Raji (cell line): ENCODE data around the gene USE1.

Experiments
- POLR2A ChIP-seq: IDR thresholded peaks from 2 replicates; pipeline ENCODE4 v1.6.1; 2011; ENCODE audit warnings: low read depth, low read length, control low read depth; ENCODE audit not compliant: insufficient read depth

Gene USE1

GRCh38 chr19:17215127-17215971 is at the start of gene USE1:
TSS of gene USE1 (plus strand) at chr19:17215357. CDS start at chr19:17215406, 49 bp downstream.
- TF ChIP-seq POLR2A, result peak; percentile 73

DNA sequence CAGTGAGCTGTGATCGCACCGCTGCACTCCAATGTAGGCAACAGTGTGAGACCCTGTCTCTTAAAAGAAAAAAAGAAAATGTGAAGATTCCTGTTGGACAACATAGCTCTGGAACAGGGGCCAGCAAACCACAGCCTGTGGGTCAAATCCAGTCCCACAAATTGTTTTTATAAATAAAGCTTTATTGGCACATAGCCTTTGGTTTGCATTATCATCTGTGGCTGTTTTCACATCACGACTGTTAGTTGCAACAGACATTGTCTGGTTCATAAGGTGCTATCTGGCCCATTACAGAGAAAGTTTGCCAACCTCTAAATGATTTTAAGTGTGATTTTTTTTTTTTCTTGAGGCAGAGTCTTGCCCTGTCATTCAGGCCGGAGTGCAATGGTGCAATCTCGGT is 49.4 kb upstream of the USE1 start:
- TF ChIP-seq POLR2A, result no peak

DNA sequence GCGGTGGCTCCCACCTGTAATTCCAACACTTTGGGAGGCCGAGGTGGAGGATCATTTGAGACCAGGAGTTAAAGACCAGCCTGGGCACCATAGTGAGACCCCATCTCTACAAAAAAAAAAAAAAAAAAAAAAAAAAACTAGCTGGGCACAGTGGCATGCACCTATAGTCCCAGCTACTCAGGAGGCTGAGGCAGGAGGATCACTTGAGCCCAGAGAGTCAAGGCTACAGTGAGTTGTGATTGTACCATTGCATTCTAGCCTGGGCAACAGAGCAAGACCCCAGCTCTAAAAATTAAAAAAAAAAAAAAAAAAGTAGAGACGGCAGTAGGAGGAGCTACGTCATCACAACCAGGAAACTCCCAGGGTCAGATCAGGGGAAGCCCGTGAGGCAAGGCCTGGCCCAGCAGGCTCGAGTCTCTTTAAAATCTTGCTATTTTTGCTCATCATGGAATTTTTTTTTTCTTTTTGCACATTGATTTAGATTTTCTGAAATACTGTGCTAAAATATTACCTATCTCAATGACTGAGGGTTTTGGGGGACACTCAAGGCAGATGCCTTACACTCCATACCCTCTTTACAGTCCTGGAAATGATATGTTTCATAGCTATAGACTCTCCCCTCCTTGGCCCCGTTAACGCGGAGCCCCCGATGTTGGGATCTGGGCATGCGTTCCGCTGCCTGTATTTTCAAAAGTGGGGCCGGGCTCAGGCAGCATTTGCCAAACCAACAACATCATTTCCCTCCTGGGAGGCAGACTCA is 44.4 kb upstream of the USE1 start:
- TF ChIP-seq POLR2A, result no peak

DNA sequence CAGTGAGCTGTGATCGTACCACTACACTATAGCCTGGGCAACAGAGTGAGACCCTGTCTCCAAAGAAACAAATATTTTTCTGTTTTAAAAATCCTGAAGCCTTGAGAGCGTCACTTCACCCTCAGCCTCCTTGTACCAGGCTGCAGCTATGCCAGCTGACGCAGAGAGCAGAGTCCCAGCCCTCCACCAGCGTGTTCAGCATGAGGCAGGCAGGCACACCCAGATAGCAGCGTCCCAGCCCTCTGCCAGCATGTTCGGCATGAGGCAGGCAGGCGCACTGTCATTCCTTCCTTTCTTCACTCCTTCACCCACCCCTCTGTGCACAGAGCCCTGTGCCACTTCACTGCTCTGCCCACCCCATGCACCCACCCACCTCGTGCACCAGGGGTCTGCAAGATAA is 43.3 kb upstream of the USE1 start:
- TF ChIP-seq POLR2A, result no peak

- no peak for TF ChIP-seq POLR2A
These were observed 42.4 kb upstream of the USE1 start for GRCh38 chr19:17172624-17173345.

- no peak for TF ChIP-seq POLR2A
These were observed 36.9 kb upstream of the USE1 start for GRCh38 chr19:17178291-17178690.

DNA sequence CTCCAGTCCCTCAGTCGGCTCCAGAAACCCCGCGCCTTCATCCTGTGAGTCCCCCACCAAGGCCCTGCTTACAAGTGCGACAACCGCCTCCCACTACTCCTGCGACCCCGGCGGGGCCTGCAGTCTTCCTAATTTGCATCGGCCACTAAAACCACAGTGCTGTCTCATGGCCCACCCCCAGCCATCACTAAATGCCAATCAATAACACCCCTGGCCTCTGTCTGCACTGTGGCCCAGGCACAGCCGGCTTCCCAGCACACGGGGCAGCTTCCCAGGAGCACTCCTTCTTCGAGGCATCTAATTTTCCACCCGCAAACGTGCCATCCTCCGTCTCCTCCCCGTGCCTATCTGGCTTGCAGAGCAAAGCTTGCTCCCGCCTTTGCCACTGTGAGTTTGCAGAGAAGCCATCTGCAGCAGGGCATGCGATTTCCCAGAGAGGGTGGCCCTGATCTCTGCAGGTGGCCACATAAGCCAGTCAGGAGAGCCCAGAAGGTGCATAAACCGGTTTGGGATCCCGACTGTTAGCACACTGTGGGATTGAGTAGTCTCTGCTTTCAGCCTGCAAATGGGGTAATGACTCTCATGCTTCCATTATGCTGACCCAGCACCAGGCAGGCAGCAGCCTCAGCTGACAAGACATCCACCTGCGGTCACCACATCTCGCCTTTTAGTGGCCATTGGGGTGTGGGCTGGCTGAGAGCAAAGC is 34.0 kb upstream of the USE1 start:
- TF ChIP-seq POLR2A, result no peak

DNA sequence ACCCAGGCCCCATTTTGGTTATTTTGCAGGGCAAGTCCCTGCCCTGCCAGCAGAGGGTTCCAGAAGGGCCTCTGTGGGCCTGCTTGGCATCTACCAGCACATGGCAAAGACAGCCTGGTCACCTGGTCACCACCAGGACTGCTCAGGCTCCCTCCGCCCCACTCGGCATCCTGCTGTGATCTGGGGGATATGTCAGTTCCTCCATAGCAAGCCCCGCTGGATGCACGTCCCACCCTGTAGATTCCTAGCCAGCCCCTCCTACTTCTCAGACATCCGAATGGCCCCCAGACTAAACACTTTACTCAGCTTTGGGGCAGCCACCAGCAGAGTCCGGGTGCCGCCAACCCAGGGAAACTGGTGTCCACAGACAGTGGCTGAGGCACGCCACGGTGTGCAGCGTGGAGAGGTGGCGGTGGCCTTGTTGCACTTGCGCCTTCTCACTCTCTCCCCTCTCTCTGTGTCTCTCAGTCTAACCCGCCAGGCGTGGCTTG is 31.8 kb upstream of the USE1 start:
- no peak for TF ChIP-seq POLR2A

DNA sequence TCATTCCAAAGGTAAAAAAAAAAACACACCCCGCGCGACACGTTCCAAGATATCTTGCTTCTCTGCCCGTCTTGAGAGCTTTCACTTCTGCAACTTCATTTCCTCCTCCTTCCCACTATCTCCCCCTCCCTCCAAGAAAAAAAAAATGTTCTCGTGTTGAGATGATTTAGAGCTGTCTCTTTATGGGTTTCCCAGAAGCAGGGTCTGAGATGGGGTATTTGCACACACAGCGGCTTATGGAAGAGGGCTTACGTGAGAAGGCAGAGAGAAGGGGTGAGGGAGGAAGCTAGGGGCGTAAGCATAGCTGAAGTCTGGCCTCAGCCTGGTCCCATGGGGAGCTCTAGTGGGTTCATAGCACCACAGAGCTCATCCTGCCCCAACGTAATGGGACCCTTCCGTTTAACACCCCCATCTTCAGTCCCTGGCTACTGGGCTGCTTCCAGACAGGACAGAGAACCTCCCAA is 31.3 kb upstream of the USE1 start:
- TF ChIP-seq POLR2A, result no peak

- no peak for TF ChIP-seq POLR2A
These were observed 30.8 kb upstream of the USE1 start for GRCh38 chr19:17184371-17184841.

- TF ChIP-seq POLR2A, result no peak
These were observed 29.6 kb upstream of the USE1 start for GRCh38 chr19:17185590-17185989.

DNA sequence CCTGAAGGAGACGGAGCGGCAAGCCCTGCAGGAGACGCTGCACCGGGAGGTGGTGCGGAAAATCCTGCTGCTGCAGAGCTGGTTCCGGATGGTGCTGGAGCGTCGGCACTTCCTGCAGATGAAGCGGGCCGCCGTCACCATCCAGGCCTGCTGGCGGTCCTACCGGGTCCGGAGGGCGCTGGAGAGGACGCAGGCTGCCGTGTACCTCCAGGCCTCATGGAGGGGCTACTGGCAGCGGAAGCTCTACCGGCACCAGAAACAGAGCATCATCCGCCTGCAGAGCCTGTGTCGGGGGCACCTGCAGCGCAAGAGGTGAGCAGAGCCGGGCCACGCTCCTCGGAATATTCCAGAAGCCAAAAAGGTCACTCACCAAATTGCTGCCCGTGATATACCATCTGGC is 22.4 kb upstream of the USE1 start:
- TF ChIP-seq POLR2A, result no peak

- TF ChIP-seq POLR2A, result no peak
These were observed 20.5 kb upstream of the USE1 start for GRCh38 chr19:17194608-17195007.

DNA sequence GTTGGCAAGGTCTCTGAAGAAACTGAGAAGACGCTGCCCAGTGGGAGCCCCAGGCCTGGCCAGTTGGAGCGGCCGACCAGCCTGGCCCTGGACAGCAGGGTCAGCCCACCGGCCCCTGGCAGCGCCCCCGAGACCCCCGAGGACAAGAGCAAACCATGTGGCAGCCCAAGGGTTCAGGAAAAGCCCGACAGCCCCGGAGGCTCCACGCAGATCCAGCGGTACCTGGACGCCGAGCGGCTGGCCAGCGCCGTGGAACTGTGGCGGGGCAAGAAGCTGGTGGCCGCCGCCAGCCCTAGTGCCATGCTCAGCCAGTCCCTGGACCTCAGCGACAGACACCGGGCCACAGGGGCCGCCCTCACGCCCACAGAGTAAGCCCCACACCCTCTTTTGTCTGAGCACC is 20.1 kb upstream of the USE1 start:
- TF ChIP-seq POLR2A, result no peak

DNA sequence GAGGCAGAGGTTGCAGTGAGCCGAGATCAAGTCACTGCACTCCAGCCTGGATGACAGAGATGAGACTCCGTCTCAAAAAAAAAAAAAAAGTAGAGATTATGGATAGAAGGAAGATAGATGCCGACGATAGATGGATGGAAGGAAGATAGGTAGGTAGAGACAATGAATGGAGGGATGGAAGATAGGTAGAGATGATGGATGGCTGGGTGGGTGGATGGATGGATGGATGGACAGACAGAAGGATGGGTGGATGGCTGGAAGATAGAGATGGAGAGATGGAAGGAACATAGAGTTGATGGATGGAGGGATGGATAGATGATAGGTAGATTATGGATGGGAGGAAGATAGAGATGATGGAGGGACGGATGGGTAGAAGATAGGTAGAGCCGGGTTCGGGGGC is 18.5 kb upstream of the USE1 start:
- TF ChIP-seq POLR2A, result no peak

DNA sequence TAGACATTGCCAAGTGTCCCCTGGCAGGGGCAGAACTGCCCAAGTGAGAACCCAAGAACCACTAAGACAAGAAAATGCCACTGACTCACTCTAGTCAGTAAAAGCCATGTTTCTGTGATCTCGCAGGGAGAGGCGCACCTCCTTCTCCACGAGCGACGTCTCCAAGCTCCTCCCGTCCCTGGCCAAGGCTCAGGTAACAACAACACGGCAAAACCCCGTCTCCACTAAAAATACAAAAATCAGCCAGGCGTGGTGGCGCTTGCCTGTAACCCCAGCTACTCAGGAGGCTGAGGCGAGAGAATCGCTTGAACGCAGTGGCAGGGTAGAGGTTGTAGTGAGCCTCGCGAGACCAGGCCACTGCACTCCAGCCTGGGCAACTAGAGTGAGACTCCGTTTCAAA is 17.5 kb upstream of the USE1 start:
- no peak for TF ChIP-seq POLR2A
